Pancreas (tissue), 10 donors: ENCODE measurements around the gene TCF7L1. TPM values are rescaled to one million over a fixed set of nuclear protein-coding genes. Genes with fewer than 3 reads are reported as not detected.

Source experiments
- ATAC-seq, 4 donors: fragments of 200-7000 bp; cut with Tn5 transposase; one replicate each; pipeline versions ENCODE4 v1.8.0 to v1.9.1; 2020; ENCODE audit warnings: mild to moderate bottlenecking in 4 of 4, moderate library complexity in 4 of 4
- DNase-seq, 6 donors: peaks; one replicate each; pipeline ENCODE4 v3.0.0-alpha.2; 2020
- FAIRE-seq: peaks from 2 replicates; lab custom pipeline; 2012; peaks lifted over from hg19 to GRCh38; lab: Jason Lieb, UNC
- H3K27ac ChIP-seq, 4 donors: fragments of 200-600 bp; sonication (generic); 1 replicate in 3 of 4; 2 replicates in 1 of 4; pipeline versions ENCODE4 v1.5.0 to v1.8.0; 2020
- H3K27me3 ChIP-seq, 4 donors: fragments of 200-600 bp; one replicate each; pipeline ENCODE4 v1.8.0; 2021
- H3K36me3 ChIP-seq, 3 donors: fragments of 200-600 bp; sonication (generic) in 1 of 3; one replicate each; pipeline versions ENCODE4 v1.5.0 to v1.8.0; 2020 to 2021
- H3K4me1 ChIP-seq, 3 donors: fragments of 200-600 bp; one replicate each; pipeline ENCODE4 v1.8.0; 2021
- H3K4me3 ChIP-seq, 4 donors: fragments of 200-600 bp; sonication (generic) in 2 of 4; one replicate each; pipeline versions ENCODE4 v1.5.0 to v1.8.0; 2020 to 2021
- H3K9me3 ChIP-seq, 4 donors: fragments of 200-600 bp; one replicate each; pipeline ENCODE4 v1.8.0; 2021
- WGBS, 2 donors: extraction: QIAGEN DNeasy Blood & Tissue Kit; methylation state at CpG; one replicate each; pipeline ENCODE4 v1.1.7; 2013; 5-methylcytosine and 5-hydroxymethylcytosine counted together
- intact Hi-C, 3 donors: fragments of 100-400 bp; cut with DNase I; formaldehyde crosslinking; loops; one replicate each; pipeline versions ENCODE4 v1.11.1 to v1.14.2; 2022
- polyA plus RNA-seq, 2 donors: library from polyadenylated mRNA; stranded (reverse); fragments of 200-250 nt; gene quantifications; one replicate each; pipeline ENCODE4 v1.2.3, GENCODE V29; 2013
- total RNA-seq, 6 donors: library from RNA; stranded (reverse); fragmentation: NEBNext Ultra II Directional in 4 of 6; extraction: Animal tissue kit (Norgen Biotek cat#: 25700) in 4 of 6; gene quantifications; one replicate each; pipeline versions ENCODE4 v1.2.1 to v1.2.4, GENCODE V29; 2021 to 2023
- TF ChIP-seq, protein P1 (sequence below), 4 donors: fragments of 200-600 bp; sonication (generic) in 3 of 4; IDR thresholded peaks; one replicate each; pipeline versions ENCODE4 v1.5.0 to v1.8.0; 2021; ENCODE audit warnings: antibody characterized with exemption in 4 of 4
- donor health status: healthy with polysubstance abuse.
- donor health status: DM: no; HTN: no; CAD: no; lungs with moderate emphysema.
- donor health status: DM: no; HTN: no; CAD: no.
- donor health status: control.
- donor health status: control.
- donor health status: Bipolar disorder and iron deficiency.
- donor health status: DM: yes; HTN: yes; CAD: no.
- donor health status: DM: no; HTN: no; CAD: no.
- donor health status: DM: no; HTN: no; CAD: no.
- donor health status: DM: yes; HTN: yes; CAD: no.

TCF7L1 gene
- total and polyA plus RNA-seq, 8 donors: 1.1 to 4.0 (median 1.8) TPM

DNA sequence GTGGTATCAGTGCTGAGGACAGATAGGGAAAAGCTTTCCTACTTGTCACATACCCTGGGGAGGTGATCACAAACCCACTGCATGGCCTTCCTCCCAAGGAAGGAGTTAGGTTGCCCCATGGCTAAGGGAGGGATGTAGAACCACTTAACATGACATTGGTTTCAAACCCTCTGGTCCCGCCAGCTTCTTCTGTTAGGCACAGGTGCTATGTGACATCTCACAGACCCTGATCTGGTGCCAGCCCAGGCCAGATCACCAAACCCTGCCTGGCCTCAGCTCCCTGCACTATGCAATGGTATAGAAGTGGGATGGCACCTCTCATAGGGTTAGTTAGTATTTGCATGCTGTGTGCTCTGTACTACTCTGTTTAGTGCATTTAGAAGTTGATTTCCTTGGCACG lies 58.0 kb downstream of the TCF7L1 start:
- DNase-seq (no peak), FAIRE-seq (no peak), ATAC-seq (no peak)
- Histone ChIP-seq H3K4me1 (no peaks in the 10 kb centered on the region), H3K36me3 (no peaks in the 10 kb centered on the region), H3K27me3 (no peaks in the 10 kb centered on the region), H3K9me3 (no peaks in the 10 kb centered on the region), H3K27ac (no peak overlapping the region), H3K4me3 (no peak overlapping the region)
- intact Hi-C loops: no loop called here
- TF ChIP-seq, protein P1, sequence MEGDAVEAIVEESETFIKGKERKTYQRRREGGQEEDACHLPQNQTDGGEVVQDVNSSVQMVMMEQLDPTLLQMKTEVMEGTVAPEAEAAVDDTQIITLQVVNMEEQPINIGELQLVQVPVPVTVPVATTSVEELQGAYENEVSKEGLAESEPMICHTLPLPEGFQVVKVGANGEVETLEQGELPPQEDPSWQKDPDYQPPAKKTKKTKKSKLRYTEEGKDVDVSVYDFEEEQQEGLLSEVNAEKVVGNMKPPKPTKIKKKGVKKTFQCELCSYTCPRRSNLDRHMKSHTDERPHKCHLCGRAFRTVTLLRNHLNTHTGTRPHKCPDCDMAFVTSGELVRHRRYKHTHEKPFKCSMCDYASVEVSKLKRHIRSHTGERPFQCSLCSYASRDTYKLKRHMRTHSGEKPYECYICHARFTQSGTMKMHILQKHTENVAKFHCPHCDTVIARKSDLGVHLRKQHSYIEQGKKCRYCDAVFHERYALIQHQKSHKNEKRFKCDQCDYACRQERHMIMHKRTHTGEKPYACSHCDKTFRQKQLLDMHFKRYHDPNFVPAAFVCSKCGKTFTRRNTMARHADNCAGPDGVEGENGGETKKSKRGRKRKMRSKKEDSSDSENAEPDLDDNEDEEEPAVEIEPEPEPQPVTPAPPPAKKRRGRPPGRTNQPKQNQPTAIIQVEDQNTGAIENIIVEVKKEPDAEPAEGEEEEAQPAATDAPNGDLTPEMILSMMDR (IDR thresholded peaks at IDR 0.05): no peak
- 86 to 90% methylated on average over 2 of the region's 2 CpGs for WGBS, 2 donors

DNA sequence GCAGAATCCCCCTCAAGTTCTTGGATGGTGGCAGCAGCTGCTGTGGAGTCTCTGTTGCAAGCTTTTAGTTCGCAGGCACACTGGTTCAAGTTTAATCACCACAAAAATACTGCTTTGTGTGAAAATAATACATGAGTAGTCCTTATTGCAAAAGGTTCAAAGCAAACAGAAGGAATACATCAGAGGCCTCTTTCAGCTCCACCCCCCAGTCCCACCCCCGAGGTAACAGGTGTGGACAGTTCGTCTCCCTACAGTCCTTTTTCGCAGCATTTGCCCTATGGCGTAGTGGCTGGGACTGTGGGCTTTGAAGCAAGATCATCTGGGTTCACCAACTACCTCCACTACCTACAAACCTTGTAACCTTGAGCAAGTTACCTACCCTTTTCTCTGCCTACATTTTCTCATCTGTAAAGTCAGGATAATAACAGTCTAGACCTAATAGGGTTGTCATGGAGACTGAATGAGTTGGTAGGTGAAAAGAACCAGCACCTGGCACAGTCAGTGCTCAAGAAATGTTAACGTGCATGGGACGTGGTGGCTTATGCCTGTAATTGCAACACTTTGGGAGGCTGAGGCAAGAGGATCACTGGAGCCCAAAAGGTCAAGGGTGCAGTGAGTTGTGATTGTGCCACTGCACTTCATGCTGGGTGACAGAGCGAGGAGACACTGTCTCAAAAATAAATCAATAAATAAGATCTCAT lies 61.7 kb downstream of the TCF7L1 start:
- 77 to 78% methylated on average over 8 of the region's 8 CpGs for WGBS, 2 donors
- H3K36me3 ChIP-seq: no peaks in the 10 kb centered on the region
- no peak for FAIRE-seq
- no peak overlapping the region for H3K4me3 ChIP-seq
- intact Hi-C loops: no loop called here
- no peaks in the 10 kb centered on the region for H3K27me3 ChIP-seq
- no peak overlapping the region for H3K27ac ChIP-seq
- no peak for DNase-seq
- H3K9me3 ChIP-seq: no peaks in the 10 kb centered on the region
- TF ChIP-seq, protein P1 (IDR thresholded peaks at IDR 0.05): no peak
- ATAC-seq: no peak
- no peaks in the 10 kb centered on the region for H3K4me1 ChIP-seq

DNA sequence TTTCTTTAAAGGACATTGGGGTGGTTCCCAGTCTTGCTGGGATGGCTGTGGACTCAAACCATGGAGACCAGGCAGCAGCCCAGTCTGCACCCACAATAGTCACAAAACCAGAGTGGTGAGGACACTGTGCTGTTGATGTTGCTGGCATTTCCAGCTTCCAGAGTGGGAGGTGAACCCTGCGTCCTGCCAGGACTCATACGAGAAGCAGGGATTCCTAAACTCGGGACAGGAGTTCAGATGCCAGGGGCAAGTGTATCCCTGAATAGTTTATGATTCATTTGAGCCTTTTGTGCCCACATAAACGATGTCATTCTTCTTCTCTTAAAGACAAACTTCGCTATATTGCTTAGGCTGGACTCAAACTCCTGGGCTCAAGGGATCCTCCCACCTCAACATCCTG lies 62.8 kb downstream of the TCF7L1 start:
- TF ChIP-seq, protein P1 (IDR thresholded peaks at IDR 0.05): no peak
- WGBS, 2 donors: 80 to 85% methylated on average over 5 of the region's 5 CpGs
- no peak for FAIRE-seq

DNA sequence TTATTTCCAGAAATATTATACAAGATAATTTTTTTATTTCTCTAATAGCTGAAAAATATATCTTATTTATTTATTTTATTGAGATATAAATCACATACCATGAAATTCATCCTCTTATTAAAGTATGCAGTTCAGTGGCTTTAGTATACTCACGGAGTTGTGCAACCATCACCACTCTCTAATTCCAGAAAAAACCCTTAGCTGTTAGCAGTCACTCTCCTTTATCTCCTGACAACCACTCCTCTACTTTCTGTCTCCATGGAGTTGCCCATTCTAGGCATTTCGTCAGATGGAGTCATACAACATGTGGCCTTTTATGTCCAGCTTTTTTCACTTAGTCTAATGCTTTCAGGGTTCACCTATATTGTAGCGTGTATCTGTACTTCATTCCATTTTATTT lies 66.5 kb downstream of the TCF7L1 start:
- Histone ChIP-seq H3K27ac (no peak overlapping the region), H3K36me3 (no peaks in the 10 kb centered on the region), H3K27me3 (no peaks in the 10 kb centered on the region), H3K9me3 (no peaks in the 10 kb centered on the region), H3K4me1 (no peaks in the 10 kb centered on the region), H3K4me3 (no peak overlapping the region)
- WGBS, 2 donors: 86 to 92% methylated on average over 3 of the region's 3 CpGs
- FAIRE-seq: no peak
- ATAC-seq: no peak
- TF ChIP-seq, protein P1 (IDR thresholded peaks at IDR 0.05): no peak
- intact Hi-C loops: no loop called here
- DNase-seq: no peak

More for the DNA sequence above, 62.8 kb downstream of the TCF7L1 start:
- Histone ChIP-seq H3K36me3 (no peaks in the 10 kb centered on the region), H3K4me3 (no peak overlapping the region), H3K9me3 (no peaks in the 10 kb centered on the region), H3K4me1 (no peaks in the 10 kb centered on the region), H3K27me3 (no peaks in the 10 kb centered on the region), H3K27ac (no peak overlapping the region)
- DNase-seq (no peak), ATAC-seq (no peak)
- intact Hi-C loops: no loop called here

DNA sequence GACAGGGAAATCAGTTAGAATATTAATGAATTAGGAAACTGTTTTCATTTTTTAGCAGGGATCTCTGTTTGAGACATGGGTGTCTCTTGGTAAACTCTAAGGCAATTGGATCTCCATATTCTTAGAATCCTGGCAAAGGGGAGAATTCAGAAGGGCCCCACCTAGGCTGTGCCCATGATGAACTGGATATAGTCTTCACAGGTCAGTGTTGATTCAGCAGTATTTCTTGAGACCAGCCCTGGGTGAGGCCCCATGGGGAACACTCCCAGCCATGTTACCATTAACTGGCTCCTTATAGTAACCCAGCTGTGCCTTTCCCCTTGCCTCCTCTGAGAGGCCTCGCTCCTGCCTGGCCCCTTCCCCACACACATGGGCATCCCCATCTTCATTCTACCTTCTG lies 76.7 kb downstream of the TCF7L1 start:
- no peaks in the 10 kb centered on the region for H3K9me3 ChIP-seq
- H3K4me3 ChIP-seq: no peak overlapping the region
- H3K4me1 ChIP-seq: no peaks in the 10 kb centered on the region
- ATAC-seq (no peak), FAIRE-seq (no peak), DNase-seq (no peak)
- no peaks in the 10 kb centered on the region for H3K36me3 ChIP-seq
- TF ChIP-seq, protein P1 (IDR thresholded peaks at IDR 0.05): no peak
- WGBS, 2 donors: 97 to 100% methylated on average over 1 of the region's 1 CpG
- H3K27ac ChIP-seq: no peak overlapping the region
- intact Hi-C loops: no loop called here
- no peaks in the 10 kb centered on the region for H3K27me3 ChIP-seq
